Measurements from ENCODE around the gene CTNNBIP1. TPM values are rescaled to one million over a fixed set of nuclear protein-coding genes. Genes with fewer than 3 reads are reported as not detected.

The CTNNBIP1 gene
- total and polyA plus RNA-seq, 9 of the 15 experiments (the other 6 are each of a cell fraction or from before 2014, with no cell fraction given) = 0.65 to 29.2 (median 14.7) TPM

DNA sequence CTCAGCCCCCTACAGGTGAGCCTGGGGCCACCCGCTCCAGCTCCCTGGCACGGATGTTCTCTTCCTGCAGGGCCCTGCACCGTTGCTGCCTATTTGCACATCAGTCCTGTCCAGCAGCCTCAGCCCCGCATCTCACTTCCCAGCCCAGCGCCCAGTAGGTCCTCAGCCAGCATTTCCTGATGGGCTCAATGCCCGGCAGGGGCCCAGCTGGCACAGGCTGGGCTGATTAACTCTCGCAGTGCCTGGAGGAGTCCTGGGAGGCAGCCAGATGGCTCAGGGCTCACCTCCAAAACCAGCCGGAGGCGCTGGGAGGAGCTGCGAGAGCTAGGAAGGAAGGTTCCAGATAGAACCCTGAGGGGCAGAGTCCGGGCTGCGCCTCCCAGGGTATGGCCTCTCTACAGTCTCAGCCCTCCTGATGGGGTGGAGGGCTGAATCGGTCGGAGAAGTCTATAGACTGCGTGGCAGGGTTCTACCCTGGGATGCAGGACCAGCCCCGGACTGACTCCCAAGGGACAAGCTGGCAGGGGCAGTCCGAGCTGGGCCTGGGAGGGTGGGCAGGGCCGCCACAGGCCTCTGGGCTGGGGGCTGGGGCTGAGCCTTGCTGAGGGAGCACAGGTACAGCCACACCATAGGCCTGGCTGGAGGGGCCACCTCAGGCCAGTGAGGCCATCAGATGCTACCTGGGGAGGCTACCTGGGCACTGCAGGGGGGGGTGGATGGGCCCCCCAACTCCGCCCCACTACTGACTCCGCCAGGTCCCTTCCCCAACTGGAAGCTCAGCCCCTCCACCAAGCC is 67.1 kb downstream of the CTNNBIP1 start:
- H3K4me3 ChIP-seq = no peak overlapping the region
- no peaks in the 10 kb centered on the region for H3K36me3 ChIP-seq (ENCODE audit: control insufficient read depth, insufficient read depth, low read length)
- WGBS (ENCODE audit: insufficient coverage, low coverage, missing lambda C conversion rate) = 29% methylated on average over 19 of the region's 20 CpGs
- DNase-seq (ENCODE audit: extremely low read depth in 1 of 4, low spot score in 3 of 4) = no peak
- intact Hi-C loops (cut with micrococcal nuclease) (no loop called here), in situ Hi-C loops (cut with MboI) (no loop called here)
- no peak for FAIRE-seq
- CTCF ChIA-PET (ENCODE audit: low intra/inter-chr PET ratio) = no interaction called here
- H3K4me2 ChIP-seq (ENCODE audit: insufficient read depth, low read length) = no peak overlapping the region
- no peak overlapping the region for H3K27ac ChIP-seq (ENCODE audit: extremely low read depth, low read depth, low read length)
- no peak for ATAC-seq
- H3K9me3 ChIP-seq (replicated peaks; ENCODE audit: control insufficient read depth, insufficient read depth, low read depth, low read length) = 0 out of 2 replicates have a peak, but pooled peaks cover 1% of the 10 kb centered on the region
- H3K9me1 ChIP-seq (ENCODE audit: control insufficient read depth, insufficient read depth, low read length) = no peaks in the 10 kb centered on the region
- no TSS peak for BruUV-seq (replicated peaks)
- H3K9ac ChIP-seq (ENCODE audit: insufficient read depth in 1 of 2, low read depth in 2 of 2, low read length in 2 of 2) = no peak overlapping the region; a peak in 1 of 4 replicates
- no peak overlapping the region for H2AFZ ChIP-seq (ENCODE audit: low read depth, low read length)
- H3K4me1 ChIP-seq (replicated peaks in 1 of 2; ENCODE audit: control insufficient read depth in 2 of 2, insufficient read depth in 2 of 2, low read length in 2 of 2) = peaks cover 3 to 35% of the 10 kb centered on the region in 2 experiments; a peak in 4 of 5 replicates
- H3K79me2 ChIP-seq (ENCODE audit: control insufficient read depth, insufficient read depth, low read length) = no peaks in the 10 kb centered on the region
- H4K20me1 ChIP-seq (replicated peaks; ENCODE audit: control insufficient read depth, insufficient read depth, low read length) = no peaks in the 10 kb centered on the region
- H3K27me3 ChIP-seq (ENCODE audit: control insufficient read depth in 2 of 2, insufficient read depth in 2 of 2, low read length in 2 of 2) = peaks cover 13 to 44% of the 10 kb centered on the region in 2 experiments; a peak in 4 of 5 replicates
- POLR2A ChIA-PET = interaction anchor here (0.6 to 4.3 kb wide), 9 partner anchors 9 to 136 kb away, joined by 3 to 35 read pairs (median 4); no protein-coding TSS in a partner anchor
- TF ChIP-seq SAFB2 (IDR thresholded peaks at IDR 0.05; ENCODE audit: borderline replicate concordance, low read depth, low read length, severe bottlenecking) (no peak), PBX2 (CRISPR knock-in tag; IDR thresholded peaks at IDR 0.05; ENCODE audit: low read depth) (no peak), PBX2 (tag; conservative IDR thresholded peaks at IDR 0.05; ENCODE audit: low read depth) (no peak), MYC (IDR thresholded peaks at IDR 0.05; ENCODE audit: low read depth, low read length) (no peak), MYC (CRISPR knock-in tag; IDR thresholded peaks at IDR 0.05; ENCODE audit: borderline replicate concordance, low read depth) (no peak), ZNF57 (CRISPR knock-in tag; IDR thresholded peaks at IDR 0.05) (no peak), SAFB (IDR thresholded peaks at IDR 0.05; ENCODE audit: borderline replicate concordance, low read depth, low read length) (no peak), MEIS2 (IDR thresholded peaks at IDR 0.05; ENCODE audit: partially characterized antibody) (no peak), SIN3B (IDR thresholded peaks at IDR 0.05; ENCODE audit: low read depth) (no peak), PURB (CRISPR knock-in tag; IDR thresholded peaks at IDR 0.05; ENCODE audit: low read depth) (no peak)
- TF ChIP-seq, protein P1, sequence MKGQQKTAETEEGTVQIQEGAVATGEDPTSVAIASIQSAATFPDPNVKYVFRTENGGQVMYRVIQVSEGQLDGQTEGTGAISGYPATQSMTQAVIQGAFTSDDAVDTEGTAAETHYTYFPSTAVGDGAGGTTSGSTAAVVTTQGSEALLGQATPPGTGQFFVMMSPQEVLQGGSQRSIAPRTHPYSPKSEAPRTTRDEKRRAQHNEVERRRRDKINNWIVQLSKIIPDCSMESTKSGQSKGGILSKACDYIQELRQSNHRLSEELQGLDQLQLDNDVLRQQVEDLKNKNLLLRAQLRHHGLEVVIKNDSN (CRISPR knock-in tag; IDR thresholded peaks at IDR 0.05) = no peak
- TF ChIP-seq, protein P2, sequence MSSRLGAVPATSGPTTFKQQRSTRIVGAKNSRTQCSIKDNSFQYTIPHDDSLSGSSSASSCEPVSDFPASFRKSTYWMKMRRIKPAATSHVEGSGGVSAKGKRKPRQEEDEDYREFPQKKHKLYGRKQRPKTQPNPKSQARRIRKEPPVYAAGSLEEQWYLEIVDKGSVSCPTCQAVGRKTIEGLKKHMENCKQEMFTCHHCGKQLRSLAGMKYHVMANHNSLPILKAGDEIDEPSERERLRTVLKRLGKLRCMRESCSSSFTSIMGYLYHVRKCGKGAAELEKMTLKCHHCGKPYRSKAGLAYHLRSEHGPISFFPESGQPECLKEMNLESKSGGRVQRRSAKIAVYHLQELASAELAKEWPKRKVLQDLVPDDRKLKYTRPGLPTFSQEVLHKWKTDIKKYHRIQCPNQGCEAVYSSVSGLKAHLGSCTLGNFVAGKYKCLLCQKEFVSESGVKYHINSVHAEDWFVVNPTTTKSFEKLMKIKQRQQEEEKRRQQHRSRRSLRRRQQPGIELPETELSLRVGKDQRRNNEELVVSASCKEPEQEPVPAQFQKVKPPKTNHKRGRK (tag; IDR thresholded peaks at IDR 0.05) = no peak
- TF ChIP-seq, protein P3, sequence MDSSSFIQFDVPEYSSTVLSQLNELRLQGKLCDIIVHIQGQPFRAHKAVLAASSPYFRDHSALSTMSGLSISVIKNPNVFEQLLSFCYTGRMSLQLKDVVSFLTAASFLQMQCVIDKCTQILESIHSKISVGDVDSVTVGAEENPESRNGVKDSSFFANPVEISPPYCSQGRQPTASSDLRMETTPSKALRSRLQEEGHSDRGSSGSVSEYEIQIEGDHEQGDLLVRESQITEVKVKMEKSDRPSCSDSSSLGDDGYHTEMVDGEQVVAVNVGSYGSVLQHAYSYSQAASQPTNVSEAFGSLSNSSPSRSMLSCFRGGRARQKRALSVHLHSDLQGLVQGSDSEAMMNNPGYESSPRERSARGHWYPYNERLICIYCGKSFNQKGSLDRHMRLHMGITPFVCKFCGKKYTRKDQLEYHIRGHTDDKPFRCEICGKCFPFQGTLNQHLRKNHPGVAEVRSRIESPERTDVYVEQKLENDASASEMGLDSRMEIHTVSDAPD (CRISPR knock-in tag; IDR thresholded peaks at IDR 0.05) = no peak
